Measurements from ENCODE around the gene ALK.

Gene ALK

DNA sequence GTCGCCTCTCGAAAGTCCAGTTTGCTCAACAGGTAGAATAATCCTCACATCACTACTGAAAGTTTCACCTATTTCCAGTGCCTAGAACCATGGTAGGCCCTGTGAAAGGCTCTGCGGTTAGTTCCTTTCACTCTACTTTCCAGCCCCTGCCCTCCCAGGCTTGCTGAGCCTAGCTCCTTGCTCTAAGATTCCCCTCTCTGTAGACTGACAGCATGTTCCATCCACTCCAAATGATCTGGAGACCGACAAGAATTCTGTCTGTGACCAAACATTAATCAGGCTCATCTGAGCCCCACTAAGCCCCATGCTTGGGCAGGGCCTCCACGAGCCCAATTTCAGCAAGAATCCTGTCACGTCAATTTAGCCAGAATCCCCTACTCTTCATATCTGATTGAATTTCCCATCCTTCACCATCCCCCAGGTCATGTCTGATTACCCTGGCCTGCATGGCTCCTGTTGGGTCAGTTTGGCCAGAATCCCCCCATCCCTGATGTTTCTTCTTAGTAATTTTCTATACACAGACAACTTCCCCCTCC, 307.0 kb downstream of the ALK start:
- no peak for DNase-seq (ENCODE audit: low read depth in 2 of 3, low spot score in 1 of 3)

DNA sequence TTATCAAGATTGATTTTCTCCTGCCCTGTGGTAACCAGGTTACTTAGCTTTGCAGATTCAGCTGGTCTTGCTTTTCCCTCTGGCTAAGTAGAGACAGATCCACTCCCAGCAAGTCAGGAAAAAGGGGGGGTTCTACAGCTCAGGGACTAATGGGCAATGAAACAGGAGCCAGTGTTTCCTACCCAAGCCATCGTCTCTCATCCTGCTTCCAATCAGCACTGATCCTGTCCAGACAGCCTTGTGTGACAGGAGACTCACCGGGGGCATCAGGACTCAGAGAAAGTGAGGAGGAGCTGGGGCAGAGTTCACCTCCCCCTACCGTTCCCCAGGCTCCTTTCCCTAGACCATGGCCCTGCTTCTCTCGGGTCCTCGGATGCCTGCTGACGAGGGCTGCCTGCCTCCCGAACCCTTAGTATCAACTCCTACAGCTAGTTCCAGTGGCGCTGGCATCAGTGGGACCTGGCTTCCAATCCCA, 307.6 kb downstream of the ALK start:
- DNase-seq (ENCODE audit: low read depth in 2 of 3, low spot score in 1 of 3): no peak

- no peak for DNase-seq (ENCODE audit: low read depth in 2 of 3, low spot score in 1 of 3)
Measured at GRCh38 chr2:29613067-29613466, 308.3 kb downstream of the ALK start.

- no peak for DNase-seq (ENCODE audit: low read depth in 2 of 3, low spot score in 1 of 3)
Measured at GRCh38 chr2:29612568-29612967, 308.8 kb downstream of the ALK start.

- no peak for DNase-seq (ENCODE audit: low read depth in 2 of 3, low spot score in 1 of 3)
Measured at GRCh38 chr2:29611850-29612249, 309.5 kb downstream of the ALK start.

GRCh38 chr2:29611261-29611660, 310.1 kb downstream of the ALK start:
- no peak for DNase-seq (ENCODE audit: low read depth in 2 of 3, low spot score in 1 of 3)

GRCh38 chr2:29610569-29610968, 310.8 kb downstream of the ALK start:
- DNase-seq (ENCODE audit: low read depth in 2 of 3, low spot score in 1 of 3): no peak

- no peak for DNase-seq (ENCODE audit: low read depth in 2 of 3, low spot score in 1 of 3)
Measured at GRCh38 chr2:29607038-29607420, 314.4 kb downstream of the ALK start.

DNA sequence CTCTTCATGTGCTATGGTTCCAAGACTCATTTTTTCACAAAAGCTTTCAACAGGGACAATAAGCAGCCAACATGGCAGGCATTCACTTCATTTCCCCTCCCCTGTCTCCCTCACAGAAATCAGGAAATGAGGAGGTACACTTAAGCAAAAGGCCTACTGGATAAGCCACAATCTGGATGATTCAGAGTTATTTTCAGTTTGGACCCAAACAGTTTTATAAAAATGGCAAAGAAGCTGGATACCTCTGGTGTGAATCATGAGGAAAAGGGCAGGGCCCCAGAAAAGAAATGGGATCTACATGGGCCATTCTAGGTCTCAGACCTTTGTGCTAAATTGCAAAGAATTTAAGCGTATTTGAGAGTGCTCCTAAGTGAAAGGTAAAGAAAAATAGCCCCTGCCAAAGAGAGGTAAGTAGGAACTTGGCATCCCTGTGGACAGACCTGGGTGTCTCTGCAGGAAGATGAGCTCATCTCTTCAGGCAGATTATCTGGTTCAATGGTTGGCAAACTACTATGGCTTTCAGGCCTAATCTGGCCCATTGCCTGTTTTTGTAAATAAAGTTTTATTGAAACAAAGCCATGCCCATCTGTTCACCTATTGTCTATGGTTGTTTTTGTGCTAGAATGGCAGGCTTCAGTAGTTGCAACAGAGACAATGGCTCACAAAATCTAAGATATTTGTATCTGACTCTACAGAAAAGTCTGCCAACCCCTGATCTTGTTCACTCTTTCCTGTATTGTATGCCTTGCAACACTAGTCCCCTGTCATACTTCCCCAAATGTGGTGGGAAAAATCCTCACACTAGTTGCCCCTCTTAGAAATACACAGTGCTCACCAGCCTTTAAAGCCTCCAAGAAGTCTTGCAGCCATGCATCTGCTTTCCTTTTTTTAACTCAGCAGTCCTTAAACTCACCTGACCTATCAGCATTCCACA, 315.0 kb downstream of the ALK start:
- DNase-seq (ENCODE audit: low read depth in 2 of 3, low spot score in 1 of 3): no peak

DNA sequence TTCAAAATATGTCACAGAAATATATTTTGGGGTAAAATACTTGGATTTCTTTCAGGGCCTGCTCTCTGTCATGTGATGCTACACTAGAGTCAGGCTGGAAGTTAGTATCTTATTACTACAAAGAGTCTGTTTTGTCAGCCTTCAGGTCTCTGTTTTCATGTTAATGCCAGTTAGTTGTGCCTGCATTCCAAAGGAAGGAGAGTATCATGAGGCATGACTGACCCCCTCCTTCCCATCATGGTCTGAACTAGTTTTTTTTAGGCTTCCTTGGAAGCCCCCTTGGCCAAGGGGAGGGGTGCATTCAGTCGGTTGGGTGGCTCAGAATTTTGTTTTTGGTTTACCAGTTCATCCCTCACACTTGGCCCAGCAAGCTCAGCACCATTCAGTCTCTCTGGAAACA, 318.0 kb downstream of the ALK start:
- DNase-seq (ENCODE audit: low read depth in 2 of 3, low spot score in 1 of 3): no peak

GRCh38 chr2:29601872-29602271, 319.5 kb downstream of the ALK start:
- DNase-seq (ENCODE audit: low read depth in 2 of 3, low spot score in 1 of 3): no peak

GRCh38 chr2:29601321-29601720, 320.1 kb downstream of the ALK start:
- no peak for DNase-seq (ENCODE audit: low read depth in 2 of 3, low spot score in 1 of 3)

DNA sequence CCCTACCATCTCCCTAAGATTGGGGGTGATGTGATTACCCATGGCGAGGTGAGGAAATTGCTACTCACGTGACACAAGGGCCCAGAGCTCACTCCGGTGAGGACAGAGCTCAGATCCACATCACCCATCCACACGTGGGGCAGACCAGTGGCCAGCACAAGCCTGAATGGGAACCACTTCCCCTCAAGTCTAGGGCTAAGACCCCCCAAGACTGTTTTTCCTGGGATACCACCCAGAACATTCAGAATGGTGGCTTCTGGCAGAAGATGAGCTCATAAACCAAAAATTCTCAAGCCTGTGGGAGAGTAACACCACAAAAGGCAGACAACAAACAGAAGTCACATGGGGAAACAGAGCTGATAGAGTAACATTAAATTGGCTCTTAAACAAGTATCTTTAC, 321.4 kb downstream of the ALK start:
- DNase-seq (ENCODE audit: low read depth in 2 of 3, low spot score in 1 of 3): no peak

DNA sequence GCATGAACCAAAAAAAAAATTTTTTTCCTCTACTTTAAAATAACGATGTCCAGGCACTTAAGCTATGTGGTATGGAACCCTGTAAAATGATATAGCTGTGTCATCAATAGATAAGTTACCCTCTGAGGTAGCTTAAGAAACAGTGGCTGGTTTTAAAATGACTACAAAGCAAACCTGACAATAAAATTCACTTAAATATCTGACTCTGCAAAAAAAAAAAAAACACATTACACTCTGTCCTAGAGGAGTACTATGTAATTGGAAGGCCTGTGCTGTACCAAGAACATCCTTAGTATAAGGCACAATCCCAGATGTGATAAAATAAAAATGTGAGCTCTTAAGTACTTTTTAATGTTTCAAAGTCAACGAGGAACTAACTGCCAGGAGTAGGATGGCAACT, 322.4 kb downstream of the ALK start:
- no peak for DNase-seq (ENCODE audit: low read depth in 2 of 3, low spot score in 1 of 3)

DNA sequence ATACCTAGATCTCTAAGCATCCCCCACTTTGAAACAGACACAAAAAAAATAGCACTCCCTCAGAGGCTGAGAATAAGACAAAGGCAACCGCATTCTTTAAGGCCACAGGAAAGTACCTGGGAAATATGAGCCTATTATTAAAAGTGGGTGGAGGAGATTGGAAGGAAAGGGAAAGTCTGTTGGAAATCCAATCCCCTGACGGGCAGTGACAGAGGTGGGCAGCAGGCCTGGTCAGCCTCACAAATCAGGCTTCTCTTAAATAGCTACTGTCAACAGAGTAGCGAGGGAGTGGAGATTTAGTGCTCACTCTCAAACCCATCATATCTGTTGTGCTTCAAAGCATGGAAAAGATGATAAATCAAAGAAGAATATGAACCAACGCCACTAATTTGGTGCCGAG, 324.4 kb downstream of the ALK start:
- no peak for DNase-seq (ENCODE audit: low read depth in 2 of 3, low spot score in 1 of 3)

DNA sequence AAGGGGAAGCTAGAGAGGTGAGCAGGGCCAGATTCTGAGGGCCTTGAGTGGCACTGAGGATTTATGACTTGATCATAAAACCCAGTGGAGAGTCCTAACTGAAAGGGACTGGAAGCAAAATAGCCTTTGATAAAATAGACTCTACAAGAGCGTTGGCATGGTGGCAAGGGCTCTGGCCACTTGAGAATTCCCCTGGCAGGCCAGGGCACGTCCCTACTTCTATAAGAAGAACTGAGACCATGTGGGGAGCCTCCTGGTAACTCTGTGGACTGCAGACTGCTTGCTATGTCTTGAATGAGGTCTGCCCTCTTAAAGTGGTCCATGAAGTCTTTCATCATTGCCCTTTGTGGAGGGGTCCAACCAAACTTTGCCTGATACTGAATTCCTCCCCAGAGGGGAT, 324.8 kb downstream of the ALK start:
- no peak for DNase-seq (ENCODE audit: low read depth in 2 of 3, low spot score in 1 of 3)

DNA sequence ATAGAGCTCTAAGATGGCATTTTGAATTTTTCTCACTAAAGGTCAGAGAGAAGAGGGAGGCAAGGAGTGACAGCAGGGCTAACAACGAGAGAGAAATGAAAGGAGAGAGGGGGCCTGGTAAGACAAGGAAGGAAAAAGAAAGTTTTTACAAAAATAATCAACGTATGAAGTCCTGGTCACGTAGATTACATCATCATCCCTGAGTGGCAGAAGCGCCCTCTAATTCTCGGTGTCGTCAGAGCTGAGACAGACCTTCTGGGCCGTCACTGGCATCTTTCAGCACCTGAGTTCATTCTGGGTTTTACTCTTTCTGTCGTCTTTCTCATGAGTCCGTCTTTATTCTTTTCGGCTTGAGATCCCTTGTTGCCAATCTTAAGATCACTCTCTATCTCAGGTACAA, 329.8 kb downstream of the ALK start:
- no peak for DNase-seq (ENCODE audit: low read depth in 2 of 3, low spot score in 1 of 3)

DNA sequence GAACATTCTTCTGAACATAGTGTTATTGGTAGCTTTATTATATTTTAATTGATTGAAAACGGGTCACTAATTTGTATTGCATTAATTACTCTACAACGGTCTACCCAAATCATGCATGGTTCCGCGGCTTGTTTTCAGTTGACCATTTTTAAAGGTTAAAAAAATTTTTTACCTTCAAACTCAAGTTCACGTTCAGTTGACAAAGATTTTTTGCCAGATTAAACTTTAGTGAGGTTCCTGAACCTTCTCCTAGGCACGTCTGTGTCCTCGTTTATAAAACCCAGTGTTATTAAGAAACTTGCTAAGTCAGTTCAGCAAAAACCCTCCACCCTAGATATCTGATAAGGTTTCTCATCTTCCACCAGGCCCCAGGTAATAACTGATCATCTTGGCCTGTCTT, 331.2 kb downstream of the ALK start:
- no peak for DNase-seq (ENCODE audit: low read depth in 2 of 3, low spot score in 1 of 3)

DNA sequence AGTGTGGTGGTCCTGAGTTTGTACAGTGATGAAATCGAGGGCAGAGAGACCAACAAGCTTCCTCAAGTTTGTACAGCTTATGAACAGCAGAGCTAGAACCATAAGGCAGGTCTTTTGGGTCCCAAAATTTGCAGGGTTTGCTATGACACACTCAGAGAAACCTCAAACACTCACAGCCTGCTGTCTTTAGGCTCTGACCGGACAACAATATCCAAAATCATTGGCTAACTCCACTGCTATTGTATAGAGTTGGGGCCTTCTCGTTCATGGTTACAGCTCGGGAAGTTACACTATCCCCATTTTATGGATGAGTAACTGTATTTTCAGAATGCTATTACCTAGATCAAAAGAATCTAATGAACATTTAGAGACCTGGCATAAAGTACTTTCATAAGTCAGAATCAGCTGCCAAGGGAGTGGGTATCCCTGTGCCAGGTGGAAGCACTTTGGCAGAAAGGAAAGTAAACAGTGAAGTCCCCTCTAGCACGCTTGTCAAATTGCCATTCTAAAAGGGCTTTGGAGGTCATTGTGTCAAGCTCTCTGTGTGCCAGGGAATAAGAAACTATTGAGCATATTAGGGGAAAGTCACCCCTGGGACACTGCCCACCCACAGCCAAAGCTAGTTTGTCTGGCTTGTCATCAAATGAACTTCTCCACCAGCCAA, 331.8 kb downstream of the ALK start:
- DNase-seq (ENCODE audit: low read depth in 2 of 3, low spot score in 1 of 3): no peak

GRCh38 chr2:29587402-29588190, 333.8 kb downstream of the ALK start:
- no peak for DNase-seq (ENCODE audit: low read depth in 2 of 3, low spot score in 1 of 3)

- DNase-seq (ENCODE audit: low read depth in 2 of 3, low spot score in 1 of 3): no peak
Measured at GRCh38 chr2:29586919-29587318, 334.5 kb downstream of the ALK start.

All from stimulated activated CD4-positive, alpha-beta T cell treated with anti-CD3 and anti-CD28 coated beads, Interleukin-12 subunit alpha, Interleukin-12 subunit beta, amount 100 ng/mL, for 48 hours (primary cell).